Activated T-cell treated with anti-CD3 and anti-CD28 coated beads, Interleukin-2, amount 50 U/mL, for 48 hours (primary cell): ENCODE data around the gene ATP5F1E.
A peak's percentile ranks its signal among the peaks of the same experiment; 100 is the strongest.
"Not testable (repeated sequence)": the region's sequence is repeated elsewhere in the genome, so short reads cannot be mapped to it uniquely, and the experiment has no call there.

ENCODE experiments used
- DNase-seq, 2 experiments: peaks; one replicate each; pipeline ENCODE4 v3.0.0-alpha.2; 2020

The ATP5F1E gene

DNA sequence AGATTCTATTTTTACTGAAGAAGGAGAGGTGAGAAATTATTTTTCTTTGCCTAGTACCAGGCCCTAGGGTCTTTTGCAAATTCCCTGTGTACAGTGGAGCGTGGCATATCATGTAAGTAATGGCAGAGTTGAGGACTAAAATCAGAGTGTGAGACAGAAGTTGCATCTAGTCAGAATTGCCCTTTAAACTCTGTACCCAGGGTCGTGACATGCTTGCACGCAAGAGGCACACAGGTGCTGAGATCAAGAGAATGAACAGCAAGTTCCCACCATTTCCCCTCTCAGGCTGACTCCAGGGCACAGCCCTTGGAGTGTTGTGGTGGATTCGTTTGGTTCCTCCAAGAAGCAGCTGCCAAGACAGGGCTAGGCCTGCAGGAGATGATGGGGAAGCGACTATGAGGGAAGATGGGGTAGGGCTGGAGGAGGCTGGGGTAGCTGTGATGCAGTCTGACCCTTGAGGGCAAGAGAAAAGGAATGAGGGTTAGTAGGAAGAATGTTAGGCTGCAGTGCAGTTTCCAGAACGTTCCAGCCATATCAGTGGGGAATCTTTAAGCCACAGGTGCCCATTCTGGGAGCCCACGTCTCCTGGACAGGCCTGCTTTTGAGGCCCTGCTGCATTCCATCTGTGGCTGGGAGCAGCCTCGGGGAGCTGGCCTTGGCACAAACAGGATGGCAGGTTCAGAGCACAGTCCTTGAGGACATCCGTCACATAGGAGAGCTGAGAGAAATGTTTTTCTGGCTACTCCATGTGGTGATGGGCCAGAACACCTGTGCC, 44.2 kb downstream of the ATP5F1E start:
- peak in 1 of 2 experiments; percentile 4 for DNase-seq

GRCh38 chr20:58986968-58987517, 45.1 kb downstream of the ATP5F1E start:
- peak in 1 of 2 experiments; percentile 5 for DNase-seq

- peak in 1 of 2 experiments; percentile 13 for DNase-seq
Observed at GRCh38 chr20:58986286-58986967, 45.7 kb downstream of the ATP5F1E start.

- no peak for DNase-seq
Observed at GRCh38 chr20:58985656-58986055, 46.5 kb downstream of the ATP5F1E start.

DNA sequence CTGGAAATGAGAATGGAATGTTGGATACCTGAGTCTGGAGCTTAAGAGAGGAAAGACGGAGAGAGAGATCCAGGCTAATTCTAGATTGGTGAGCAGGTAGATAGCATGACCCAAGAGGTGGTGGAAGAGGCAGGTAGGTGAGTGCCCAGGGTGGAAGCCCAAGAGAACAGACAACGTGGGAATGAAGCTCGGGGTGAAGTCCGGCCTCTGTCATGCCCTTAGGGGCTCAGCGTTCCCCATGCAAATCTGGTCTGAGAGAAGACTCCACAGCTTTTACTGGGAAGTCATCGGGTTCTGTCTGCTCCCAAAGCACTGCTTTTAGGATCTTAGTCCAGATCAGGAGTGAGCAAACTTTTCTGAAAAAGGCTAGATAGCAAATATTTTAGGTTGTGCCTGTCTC, 47.4 kb downstream of the ATP5F1E start:
- no peak for DNase-seq

GRCh38 chr20:58983115-58983468, 49.0 kb downstream of the ATP5F1E start:
- DNase-seq: not testable (repeated sequence)

DNA sequence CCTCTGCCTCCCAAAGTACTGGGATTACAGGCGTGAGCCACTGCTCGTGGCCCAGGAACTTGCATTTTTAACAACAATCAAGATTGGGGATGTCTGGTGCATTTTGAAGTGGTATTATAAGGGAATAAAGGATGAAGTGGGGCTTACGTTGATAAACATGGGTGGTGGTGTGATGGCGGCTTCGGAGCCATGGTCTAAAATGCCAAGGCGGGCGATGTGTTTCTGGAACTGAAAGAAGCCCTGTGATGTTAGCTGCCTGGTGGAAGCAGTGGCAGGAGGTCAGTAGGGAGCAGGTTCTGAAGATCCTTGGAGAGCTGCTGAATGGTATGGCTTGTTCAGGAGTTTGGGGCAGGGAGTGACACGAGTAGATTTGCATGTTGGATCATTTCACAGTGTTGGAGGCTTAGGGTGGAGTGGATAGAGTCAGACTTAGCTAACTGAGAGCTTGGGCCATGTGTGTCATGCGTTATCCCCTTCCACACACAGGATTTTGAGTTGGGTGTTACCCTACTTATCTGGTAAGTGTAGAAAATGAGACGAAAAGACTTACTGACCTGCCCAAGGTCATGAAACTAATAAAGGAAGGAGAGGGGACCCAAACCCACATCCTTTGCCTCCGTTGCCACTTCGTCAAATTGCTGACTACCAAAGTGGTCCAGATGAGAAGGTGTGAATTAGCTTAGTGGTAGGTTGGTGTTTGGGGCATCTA, 49.6 kb downstream of the ATP5F1E start:
- DNase-seq: peak in 1 of 2 experiments; percentile 19

DNA sequence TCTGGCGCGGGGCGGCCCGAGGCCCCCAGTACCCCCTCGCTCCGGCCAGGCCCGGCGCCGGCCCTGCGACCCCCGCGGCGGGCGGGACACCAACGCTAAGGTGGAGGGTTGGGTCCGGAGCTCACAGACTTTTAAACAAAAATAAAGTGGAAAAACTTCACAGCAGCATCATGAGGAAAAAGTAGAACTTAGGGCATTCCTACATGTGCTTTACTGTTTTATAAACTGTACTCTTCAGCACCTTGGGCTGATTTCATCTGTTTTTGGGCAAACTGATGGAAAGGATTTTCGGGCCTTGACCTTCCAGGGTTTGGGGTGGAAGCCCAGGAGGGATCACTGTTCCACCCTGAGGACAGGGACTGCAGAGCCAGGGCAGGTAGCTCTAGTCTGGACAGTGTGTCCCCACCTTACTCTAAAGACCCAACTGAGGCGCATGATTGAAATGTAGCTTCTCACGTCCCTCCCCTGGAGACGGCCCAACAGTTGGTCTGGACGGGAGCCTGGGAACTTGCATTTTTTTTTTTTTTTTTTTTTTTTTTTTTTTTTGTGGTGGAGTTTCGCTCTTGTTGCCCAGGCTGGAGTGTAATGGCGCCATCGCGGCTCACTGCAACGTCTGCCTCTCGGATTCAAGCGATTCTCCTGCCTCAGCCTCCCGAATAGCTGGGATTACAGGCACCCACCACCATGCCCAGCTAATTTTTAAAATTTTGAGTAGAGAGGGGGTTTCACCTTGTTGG, 50.3 kb downstream of the ATP5F1E start:
- peak; percentile 53 for DNase-seq

- DNase-seq: peak; percentile 92 to 94
Observed at GRCh38 chr20:58980711-58981627, 51.2 kb downstream of the ATP5F1E start, which contains the start of gene NELFCD. Gene NELFCD, plus strand, starts transcription at chr20:58981256. Its CDS starts 54 bp downstream, at chr20:58981310.

GRCh38 chr20:58978351-58979190, 53.6 kb downstream of the ATP5F1E start:
- DNase-seq: no peak

DNA sequence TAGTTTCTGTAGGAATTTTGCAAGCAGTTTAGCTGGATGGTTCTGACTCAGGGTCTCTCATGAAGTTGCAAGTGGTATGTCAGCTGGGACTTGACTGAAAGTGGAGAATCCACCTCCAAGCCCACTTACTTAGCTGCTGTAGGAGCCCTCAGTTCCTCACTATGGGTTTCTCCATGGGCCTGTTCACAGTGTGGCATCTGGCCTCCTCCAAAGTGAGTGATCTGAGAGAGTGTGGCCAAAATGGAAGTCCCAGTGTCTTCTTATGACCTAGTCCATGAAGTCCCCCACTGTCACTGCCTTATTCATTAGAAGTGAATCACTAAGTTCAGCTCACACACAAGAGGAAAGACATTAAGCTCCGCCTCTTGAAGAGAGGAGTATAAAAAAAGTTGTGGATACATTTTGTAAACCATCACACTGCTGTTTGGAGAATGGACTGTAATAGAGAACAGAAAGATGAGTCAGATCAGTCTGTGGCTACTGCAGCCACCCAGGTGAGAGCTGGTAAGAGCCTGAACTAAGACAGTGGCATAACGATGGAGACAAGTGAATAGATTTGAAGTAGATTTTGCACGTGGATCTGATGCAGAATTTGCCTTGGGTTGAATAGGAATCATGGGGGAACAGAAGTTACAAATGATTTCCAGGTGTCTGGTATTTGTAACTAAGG, 55.9 kb downstream of the ATP5F1E start:
- no peak for DNase-seq
